Measurements from ENCODE around the gene GABPA.
A peak's percentile ranks its signal among the peaks of the same experiment; 100 is the strongest.
"Not testable (repeated sequence)": the region's sequence is repeated elsewhere in the genome, so short reads cannot be mapped to it uniquely, and the experiment has no call there.

The GABPA gene

GRCh38 chr21:25734904-25735645, at the start of gene GABPA, which contains the start of gene ATP5PF:
TSS of gene GABPA (plus strand) at chr21:25734972. CDS start at chr21:25741599, 6,627 bp downstream.
TSS of gene ATP5PF (minus strand) at chr21:25734904. CDS start at chr21:25729794, 5,110 bp downstream.
- peak; percentile 83 to 99 (median 95) for DNase-seq

GRCh38 chr21:25687787-25688186, 47.0 kb upstream of the GABPA start:
- no peak for DNase-seq

GRCh38 chr21:25688275-25689155, 46.3 kb upstream of the GABPA start:
- no peak for DNase-seq

DNA sequence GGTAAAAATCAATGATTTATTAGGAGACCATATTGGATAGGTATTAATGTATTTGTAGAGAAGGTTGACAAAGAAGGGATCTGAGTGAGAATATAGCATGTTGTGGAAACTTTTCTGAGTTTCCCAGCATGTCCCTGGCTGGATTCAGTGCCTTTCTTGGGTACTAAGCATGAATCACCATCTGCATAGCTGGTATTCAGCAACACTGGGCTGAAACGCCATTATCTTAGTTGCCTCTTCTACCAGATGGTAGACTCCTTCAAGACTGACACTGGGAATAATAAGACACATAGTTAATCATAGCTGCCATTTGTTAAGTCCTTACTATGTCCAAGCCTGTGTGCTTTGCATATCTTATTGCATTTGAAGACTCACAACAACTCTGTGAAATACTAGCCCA, 45.5 kb upstream of the GABPA start:
- no peak for DNase-seq

DNA sequence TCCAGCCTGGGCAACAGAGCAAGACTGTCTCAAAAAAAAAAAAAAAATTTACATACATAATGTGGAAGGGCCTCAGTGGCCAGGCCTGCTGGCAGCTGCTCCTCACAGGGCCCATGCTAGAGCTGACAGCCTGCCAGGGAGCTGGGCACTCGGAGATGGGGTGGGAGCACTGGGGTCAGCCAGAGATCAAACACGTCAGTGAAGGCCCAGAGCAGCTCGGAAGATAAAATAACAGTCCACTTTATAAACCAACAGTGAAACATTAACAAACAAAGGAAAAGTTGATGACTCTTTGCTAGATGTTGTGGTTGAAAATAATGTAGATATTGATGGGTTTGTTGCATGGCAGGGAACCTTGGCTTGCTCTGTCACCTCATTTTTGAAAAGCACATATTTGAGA, 42.8 kb upstream of the GABPA start:
- DNase-seq, result no peak

GRCh38 chr21:25695461-25695860, 39.3 kb upstream of the GABPA start:
- DNase-seq, result not testable (repeated sequence)

GRCh38 chr21:25700741-25701140, 34.0 kb upstream of the GABPA start:
- DNase-seq, result no peak

DNA sequence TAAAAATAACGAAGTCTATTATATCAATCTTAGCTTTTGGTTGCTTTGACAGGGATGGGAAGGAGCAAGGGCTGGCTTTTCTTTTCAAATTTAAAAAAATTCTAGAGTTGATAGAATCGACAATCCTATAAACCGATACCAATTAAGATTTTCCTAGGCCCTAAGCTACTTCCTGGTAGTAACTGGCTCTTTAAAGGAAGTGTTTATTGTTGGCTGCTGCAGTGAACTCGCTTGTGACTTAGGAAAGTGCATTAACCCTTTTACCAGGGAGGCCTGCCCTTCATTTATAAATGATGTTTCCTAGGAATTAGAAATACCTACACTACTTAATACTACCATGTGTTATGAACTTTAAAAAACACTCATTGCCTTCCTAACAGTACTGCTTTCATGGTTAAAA, 33.2 kb upstream of the GABPA start:
- no peak for DNase-seq

GRCh38 chr21:25708467-25709065, 26.2 kb upstream of the GABPA start:
- peak in 14 of 56 donors; percentile 1 to 64 (median 4) for DNase-seq

GRCh38 chr21:25709684-25710265, 25.0 kb upstream of the GABPA start:
- no peak for DNase-seq

DNA sequence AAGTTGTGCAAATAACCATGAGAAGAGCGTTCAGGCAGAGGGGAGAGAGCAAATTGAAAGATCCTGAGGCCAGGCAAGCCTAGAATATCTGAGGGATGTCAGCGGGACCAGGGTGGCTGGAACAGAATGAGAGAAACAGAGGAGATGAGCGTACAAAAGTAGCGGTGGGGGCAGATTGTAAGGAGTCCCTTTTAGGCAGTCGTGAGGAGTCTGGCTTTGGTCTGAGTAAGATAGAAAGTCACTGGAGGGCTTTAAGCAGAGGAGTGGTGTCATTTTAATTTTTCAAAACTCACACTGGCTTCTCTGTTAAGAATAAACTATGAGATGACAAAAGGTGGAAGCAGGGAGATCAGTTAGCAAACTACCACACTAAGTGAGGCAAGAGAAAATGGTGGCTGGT, 24.2 kb upstream of the GABPA start:
- DNase-seq, result no peak

GRCh38 chr21:25714066-25714465, 20.7 kb upstream of the GABPA start:
- not testable (repeated sequence) for DNase-seq

GRCh38 chr21:25717491-25718147, 17.2 kb upstream of the GABPA start:
- DNase-seq, result no peak

DNA sequence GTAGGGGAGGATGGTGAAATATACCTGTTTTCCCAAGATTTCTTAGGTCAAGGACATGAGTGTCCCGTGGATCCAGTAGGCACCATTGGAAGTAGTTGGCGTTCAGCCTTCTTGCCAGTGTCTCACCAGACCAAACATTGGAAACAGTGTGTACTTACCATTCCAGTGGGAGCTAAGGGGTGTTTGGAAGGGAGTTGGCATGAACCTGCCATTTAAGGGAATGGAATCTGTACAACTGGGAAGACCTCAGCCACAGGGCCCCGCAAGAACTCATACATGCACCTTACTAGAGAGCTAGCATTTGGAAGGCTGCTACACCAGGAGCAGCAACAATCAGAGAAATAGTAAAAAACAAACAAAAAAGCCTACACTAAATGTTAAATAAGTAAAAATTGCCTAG, 12.8 kb upstream of the GABPA start:
- no peak for DNase-seq

- no peak for DNase-seq
Observed at GRCh38 chr21:25722631-25723030, 12.1 kb upstream of the GABPA start.

- no peak for DNase-seq
Observed at GRCh38 chr21:25732091-25732760, 2.5 kb upstream of the GABPA start.

DNA sequence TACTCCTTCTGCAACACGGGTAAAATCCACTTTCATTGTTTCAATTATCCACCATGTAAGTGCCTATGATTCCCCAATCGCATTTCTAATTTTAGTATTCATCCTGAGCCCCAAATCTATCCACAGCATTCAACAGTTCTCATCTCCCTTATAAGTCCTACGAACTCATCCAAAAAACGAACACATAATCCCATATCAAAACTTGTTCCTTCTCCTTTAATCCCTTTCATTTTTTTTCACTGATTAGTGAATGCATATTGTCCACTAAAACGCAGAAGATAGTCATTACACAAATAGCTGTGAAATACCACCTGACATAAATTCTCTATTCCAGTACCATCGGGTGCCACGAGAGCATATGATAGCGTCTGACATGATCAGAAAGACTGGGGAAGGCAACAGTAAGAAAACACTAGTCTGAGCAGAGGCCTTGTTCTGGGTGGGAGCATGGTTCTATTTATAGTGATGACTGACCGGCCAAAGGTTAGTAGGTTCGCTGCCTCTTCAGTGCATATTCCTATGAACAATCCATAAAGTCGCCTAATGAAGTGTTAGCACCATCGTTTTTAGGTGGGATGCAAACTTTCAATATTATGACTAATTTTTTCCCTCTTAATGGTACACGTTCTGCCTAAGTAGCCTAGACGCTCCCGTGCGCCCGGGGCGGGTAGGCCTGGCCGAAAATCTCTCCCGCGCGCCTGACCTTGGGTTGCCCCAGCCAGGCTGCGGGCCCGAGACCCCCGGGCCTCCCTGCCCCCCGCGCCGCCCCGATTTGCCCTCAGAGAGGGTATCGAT, 716 bp upstream of the GABPA start:
- DNase-seq, result peak in 2 of 56 donors; percentile 30 to 48

DNA sequence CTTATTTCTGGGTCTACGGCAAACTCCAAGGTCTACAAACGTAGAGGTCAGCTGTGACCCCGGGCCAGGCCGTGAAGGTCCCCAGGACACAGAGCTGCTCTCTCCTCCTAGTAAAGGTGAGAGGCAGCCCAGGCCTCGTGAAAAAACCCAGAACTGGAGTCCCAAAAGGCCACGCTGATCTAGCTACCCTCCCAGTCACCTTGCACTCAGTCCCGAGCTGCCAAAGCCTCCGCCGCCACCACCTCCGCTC, 193 bp upstream of the GABPA start:
- no peak for DNase-seq

GRCh38 chr21:25735646-25736597, 1.1 kb downstream of the GABPA start:
- DNase-seq, result peak in 30 of 56 donors; percentile 59 to 92 (median 84)
